Lung microvascular endothelial cell (primary cell): ENCODE measurements around the gene PTDSS2. TPM values are rescaled to one million over a fixed set of nuclear protein-coding genes. Genes with fewer than 3 reads are reported as not detected.
"Not testable (repeated sequence)": the region's sequence is repeated elsewhere in the genome, so short reads cannot be mapped to it uniquely, and the experiment has no call there.

Experiments
- DNase-seq, 2 donors: peaks; one replicate each; pipeline versions ENCODE4 v3.0.0 to v3.0.0-alpha.2; 2010; ENCODE audit warnings: low read depth in 2 of 2
- total RNA-seq: library from RNA; depleted of rRNA; stranded (reverse); fragments of >200 nt; gene quantifications from 2 replicates; pipeline ENCODE4 v1.2.1, GENCODE V29; 2014

The PTDSS2 gene
- total RNA-seq, 1 donor from 2014 or later: 31.7 TPM

GRCh38 chr11:413120-414081 is 36.7 kb upstream of the PTDSS2 start:
- no peak for DNase-seq

- DNase-seq: no peak
Observed at GRCh38 chr11:414318-414857, 35.7 kb upstream of the PTDSS2 start.

- DNase-seq: no peak
Observed at GRCh38 chr11:415640-416041, 34.4 kb upstream of the PTDSS2 start.

- DNase-seq: no peak
Observed at GRCh38 chr11:416051-416756, 33.9 kb upstream of the PTDSS2 start.

- peak in 1 of 2 donors; percentile 45 for DNase-seq
Observed at GRCh38 chr11:416757-417621, 33.1 kb upstream of the PTDSS2 start.

- no peak for DNase-seq
Observed at GRCh38 chr11:417652-418342, 32.3 kb upstream of the PTDSS2 start.

- DNase-seq: no peak
Observed at GRCh38 chr11:418343-419247, 31.5 kb upstream of the PTDSS2 start.

- no peak for DNase-seq
Observed at GRCh38 chr11:419248-420005, 30.7 kb upstream of the PTDSS2 start.

GRCh38 chr11:420054-420910 is 29.8 kb upstream of the PTDSS2 start:
- no peak for DNase-seq

- no peak for DNase-seq
Observed at GRCh38 chr11:420911-421321, 29.2 kb upstream of the PTDSS2 start.

GRCh38 chr11:422249-422656 is 27.8 kb upstream of the PTDSS2 start:
- DNase-seq: no peak

- DNase-seq: no peak
Observed at GRCh38 chr11:424232-424631, 25.8 kb upstream of the PTDSS2 start.

GRCh38 chr11:424766-425165 is 25.3 kb upstream of the PTDSS2 start:
- DNase-seq: not testable (repeated sequence)

- no peak for DNase-seq
Observed at GRCh38 chr11:425301-425700, 24.8 kb upstream of the PTDSS2 start.

GRCh38 chr11:426851-427250 is 23.2 kb upstream of the PTDSS2 start:
- DNase-seq: no peak

- no peak for DNase-seq
Observed at GRCh38 chr11:428295-428694, 21.8 kb upstream of the PTDSS2 start.

GRCh38 chr11:429391-429790 is 20.7 kb upstream of the PTDSS2 start:
- DNase-seq: no peak

- no peak for DNase-seq
Observed at GRCh38 chr11:429931-430456, 20.1 kb upstream of the PTDSS2 start.
